GM12864 (cell line): ENCODE measurements around the gene CACNA2D3.

ENCODE experiments used
- DNase-seq: peaks from one replicate; pipeline ENCODE4 v3.0.0-alpha.2; 2011; ENCODE audit warnings: low read depth
- H3K4me3 ChIP-seq: 2 replicates; pipeline ENCODE4 v1.5.1; 2011; ENCODE audit warnings: mild to moderate bottlenecking, low read depth, low read length, control low read depth
- TF ChIP-seq, protein P1 (sequence below): IDR thresholded peaks from 2 replicates; pipeline ENCODE4 v1.5.1; 2011; ENCODE audit warnings: low read depth, mild to moderate bottlenecking, moderate library complexity, low read length, control low read depth, inconsistent platforms; ENCODE audit errors: missing control alignments

CACNA2D3 gene

DNA sequence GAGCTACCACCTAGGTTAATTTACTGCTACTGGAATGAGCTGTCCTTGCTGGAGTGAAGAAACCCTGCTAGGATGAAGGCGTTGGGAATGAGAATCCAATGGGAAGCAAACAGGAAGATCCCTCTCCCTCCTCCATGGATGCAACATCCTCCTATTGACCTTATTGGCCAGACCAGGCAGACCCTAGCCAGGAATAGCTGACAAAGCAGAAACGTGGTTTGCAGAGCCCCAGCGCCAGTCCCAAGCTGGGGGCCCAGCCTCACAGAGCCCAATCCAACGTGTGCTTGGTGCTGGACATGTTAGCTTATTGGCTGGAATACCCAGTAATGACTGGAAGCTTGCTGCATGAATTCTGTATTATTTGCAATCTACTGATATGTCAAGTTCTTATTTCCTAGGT lies 532.4 kb downstream of the CACNA2D3 start:
- TF ChIP-seq, protein P1, sequence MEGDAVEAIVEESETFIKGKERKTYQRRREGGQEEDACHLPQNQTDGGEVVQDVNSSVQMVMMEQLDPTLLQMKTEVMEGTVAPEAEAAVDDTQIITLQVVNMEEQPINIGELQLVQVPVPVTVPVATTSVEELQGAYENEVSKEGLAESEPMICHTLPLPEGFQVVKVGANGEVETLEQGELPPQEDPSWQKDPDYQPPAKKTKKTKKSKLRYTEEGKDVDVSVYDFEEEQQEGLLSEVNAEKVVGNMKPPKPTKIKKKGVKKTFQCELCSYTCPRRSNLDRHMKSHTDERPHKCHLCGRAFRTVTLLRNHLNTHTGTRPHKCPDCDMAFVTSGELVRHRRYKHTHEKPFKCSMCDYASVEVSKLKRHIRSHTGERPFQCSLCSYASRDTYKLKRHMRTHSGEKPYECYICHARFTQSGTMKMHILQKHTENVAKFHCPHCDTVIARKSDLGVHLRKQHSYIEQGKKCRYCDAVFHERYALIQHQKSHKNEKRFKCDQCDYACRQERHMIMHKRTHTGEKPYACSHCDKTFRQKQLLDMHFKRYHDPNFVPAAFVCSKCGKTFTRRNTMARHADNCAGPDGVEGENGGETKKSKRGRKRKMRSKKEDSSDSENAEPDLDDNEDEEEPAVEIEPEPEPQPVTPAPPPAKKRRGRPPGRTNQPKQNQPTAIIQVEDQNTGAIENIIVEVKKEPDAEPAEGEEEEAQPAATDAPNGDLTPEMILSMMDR: no peak
- no peak overlapping the region for H3K4me3 ChIP-seq
- no peak for DNase-seq

DNA sequence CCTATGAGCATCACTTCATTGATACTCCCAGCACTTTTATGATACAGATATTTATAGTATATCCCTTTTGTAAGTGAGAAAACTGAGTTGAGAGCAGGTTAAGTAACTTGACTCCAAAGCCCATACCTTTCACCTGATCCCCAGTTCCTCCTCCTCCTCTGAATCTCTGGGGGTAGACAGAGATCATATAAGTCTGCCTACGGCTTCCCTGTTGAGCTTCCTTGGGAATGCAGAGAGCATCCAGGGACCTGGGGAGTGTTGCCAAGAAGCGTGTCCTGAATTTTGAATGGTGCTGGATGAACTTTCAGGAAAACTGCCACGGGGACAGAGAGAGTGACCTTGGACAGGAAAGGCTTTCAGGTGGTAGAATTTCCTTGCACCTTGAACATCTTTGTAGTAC lies 537.0 kb downstream of the CACNA2D3 start:
- DNase-seq: no peak
- H3K4me3 ChIP-seq: no peak overlapping the region
- TF ChIP-seq, protein P1: no peak

DNA sequence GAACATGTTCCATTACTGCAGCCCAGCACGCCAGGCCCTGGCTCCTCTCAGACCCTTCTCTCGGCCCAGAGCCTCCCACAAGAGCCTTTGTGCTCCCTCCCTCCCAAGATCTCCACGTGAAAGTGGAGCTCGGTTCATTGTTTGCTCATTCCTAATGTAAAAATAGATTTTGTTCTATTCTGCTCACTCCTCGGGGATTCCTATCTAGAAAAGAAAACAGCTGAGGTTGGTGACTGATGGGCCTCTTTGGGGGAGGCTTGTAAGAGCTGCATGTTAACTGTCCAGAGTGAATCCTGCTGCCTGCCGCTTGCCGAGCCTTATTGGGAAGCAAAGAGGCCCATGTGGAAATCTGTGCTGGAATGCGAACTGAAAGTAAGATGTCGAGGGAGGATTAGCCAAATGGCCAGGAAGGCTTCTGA lies 538.4 kb downstream of the CACNA2D3 start:
- no peak overlapping the region for H3K4me3 ChIP-seq
- no peak for DNase-seq
- TF ChIP-seq, protein P1: no peak

DNA sequence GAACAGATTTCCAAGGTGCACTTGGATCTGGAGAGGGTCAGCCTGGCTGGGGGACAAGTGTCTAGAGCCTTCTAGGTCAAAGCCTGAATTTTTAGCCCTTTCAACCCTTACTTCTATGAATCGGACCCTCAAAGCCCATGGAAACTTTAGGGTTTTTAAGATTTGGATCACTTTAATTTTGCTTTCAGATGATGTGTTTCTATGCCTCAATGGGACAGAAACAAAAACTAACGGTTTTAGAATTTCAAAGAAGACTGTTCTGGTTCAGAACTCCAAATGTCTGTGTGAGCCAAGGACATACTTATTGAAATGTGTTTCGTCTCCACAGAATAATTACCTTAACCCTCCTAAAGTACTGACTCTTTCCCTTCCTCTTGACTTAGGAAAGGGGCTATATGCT lies 538.8 kb downstream of the CACNA2D3 start:
- no peak overlapping the region for H3K4me3 ChIP-seq
- TF ChIP-seq, protein P1: no peak
- no peak for DNase-seq

DNA sequence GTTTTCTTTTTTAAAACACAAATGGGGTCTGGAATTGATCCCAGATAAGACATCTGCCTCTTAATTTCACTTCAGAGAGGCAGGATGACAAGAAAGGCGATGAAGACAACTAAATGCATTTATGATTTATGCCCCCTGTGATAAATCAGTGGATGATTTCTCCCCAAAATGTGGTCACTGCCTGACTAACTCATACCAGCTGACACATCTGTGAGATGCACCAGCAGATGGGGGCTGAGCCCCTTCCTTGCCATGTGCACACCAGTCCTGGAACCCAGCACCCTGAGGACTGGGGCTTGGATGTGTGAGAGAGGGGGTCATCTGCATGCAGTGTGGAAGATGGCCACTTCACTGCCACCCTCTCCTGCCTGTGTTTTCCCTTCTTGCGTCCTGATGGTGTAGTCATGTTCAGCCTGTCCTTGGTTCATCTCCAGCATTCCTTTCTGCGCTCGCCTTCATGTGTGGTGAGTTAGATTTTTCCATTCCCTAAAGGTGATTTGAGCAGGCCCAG lies 541.2 kb downstream of the CACNA2D3 start:
- DNase-seq: no peak
- TF ChIP-seq, protein P1: no peak
- no peak overlapping the region for H3K4me3 ChIP-seq

DNA sequence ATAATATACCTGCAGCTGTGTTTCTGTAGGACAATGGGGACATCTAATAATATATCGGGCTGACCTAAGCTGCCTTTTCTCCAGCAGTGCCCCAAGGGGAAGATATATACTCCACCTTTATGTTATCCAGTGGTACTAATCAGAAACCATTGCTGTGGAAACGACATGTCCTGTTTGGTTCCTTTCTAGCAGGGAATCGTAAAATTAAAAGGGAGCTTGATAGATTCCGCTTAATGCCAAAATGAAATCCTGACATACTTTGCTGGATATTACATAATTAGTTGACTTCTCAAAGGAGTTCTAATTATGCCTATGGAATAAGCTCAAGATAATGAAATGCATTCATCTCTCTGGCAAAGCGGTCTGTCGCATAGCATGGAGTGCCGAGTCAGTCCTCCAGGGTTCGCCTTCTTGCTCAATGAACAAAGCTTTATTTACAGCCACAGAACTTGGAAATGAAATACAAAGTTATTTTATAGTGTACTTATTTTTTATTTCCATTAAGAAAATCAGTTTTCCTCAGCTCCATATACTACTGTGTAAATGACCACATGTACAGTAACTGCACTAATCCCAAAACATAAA lies 542.8 kb downstream of the CACNA2D3 start:
- DNase-seq: no peak
- TF ChIP-seq, protein P1: no peak
- H3K4me3 ChIP-seq: no peak overlapping the region

DNA sequence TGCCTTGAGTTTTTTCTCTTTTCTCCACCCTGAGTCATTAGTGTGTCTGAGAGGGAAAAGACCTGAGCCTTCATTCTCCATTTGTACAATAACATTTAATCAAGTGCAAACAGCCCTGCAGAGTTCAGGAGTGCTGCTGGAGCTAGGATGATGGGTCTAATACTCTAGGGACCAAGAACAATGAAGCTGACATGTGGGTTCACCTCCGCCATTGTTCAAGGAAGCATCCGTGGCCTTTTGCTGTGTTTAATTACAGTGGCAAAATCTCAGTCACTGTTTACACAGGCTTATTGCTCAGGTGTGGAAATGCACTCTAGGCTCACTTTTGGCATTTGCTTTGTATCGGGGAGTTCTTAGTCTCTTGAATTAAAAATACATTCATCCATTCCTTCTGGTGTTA lies 545.9 kb downstream of the CACNA2D3 start:
- TF ChIP-seq, protein P1: no peak

More for the DNA sequence above, 545.9 kb downstream of the CACNA2D3 start:
- no peak overlapping the region for H3K4me3 ChIP-seq
- no peak for DNase-seq
